MM.1S (cell line): ENCODE results near the gene RPAIN.

Source experiments
- CTCF ChIP-seq: fragments of 300-600 bp; sonication (generic); IDR thresholded peaks from 2 replicates; pipeline ENCODE4 v1.5.1; 2016; ENCODE audit warnings: antibody characterized with exemption, low read length, mixed read lengths
- EZH2 ChIP-seq: fragments of 300-600 bp; sonication (generic); optimal IDR thresholded peaks from 2 replicates; pipeline ENCODE3; 2017; ENCODE audit warnings: low read depth, mild to moderate bottlenecking, antibody characterized with exemption, low read length, mixed read lengths
- EZH2phosphoT487 ChIP-seq: fragments of 300-600 bp; sonication (generic); IDR thresholded peaks from 2 replicates; pipeline ENCODE4 v1.6.1; 2018; ENCODE audit warnings: antibody characterized with exemption, low read length

- no peak for TF ChIP-seq CTCF
- TF ChIP-seq EZH2phosphoT487 = no peak
- no peak for TF ChIP-seq EZH2
Measured at GRCh38 chr17:5391678-5392077, 28.3 kb upstream of the RPAIN start.
